Psoas muscle (tissue), 8 donors: Measurements from ENCODE around the gene TBC1D9B. TPM values are rescaled to one million over a fixed set of nuclear protein-coding genes. Genes with fewer than 3 reads are reported as not detected.

Source experiments
- ATAC-seq, 4 donors: fragments of 200-7000 bp; cut with Tn5 transposase; one replicate each; pipeline ENCODE4 v1.9.1; 2020; ENCODE audit warnings: moderate library complexity in 3 of 4, mild to moderate bottlenecking in 2 of 4
- DNase-seq, 2 donors: peaks; one replicate each; pipeline ENCODE4 v3.0.0-alpha.2; 2020
- H3K27ac ChIP-seq: fragments of 200-600 bp; one replicate; pipeline ENCODE4 v1.8.0; 2022
- H3K27me3 ChIP-seq, 3 donors: fragments of 200-600 bp in 1 of 3; one replicate each; pipeline versions ENCODE4 v1.6.1 to v1.8.0; 2013 to 2022; ENCODE audit warnings: low read length in 2 of 3, mild to moderate bottlenecking in 2 of 3, moderate library complexity in 1 of 3; ENCODE audit not compliant: insufficient read depth in 3 of 3
- H3K36me3 ChIP-seq, 2 donors: fragments of 200-600 bp in 1 of 2; one replicate each; pipeline versions ENCODE4 v1.6.1 to v1.8.0; 2013 to 2022; ENCODE audit warnings: low read depth in 1 of 2, mild to moderate bottlenecking in 1 of 2, moderate library complexity in 1 of 2; ENCODE audit not compliant: insufficient read depth in 1 of 2
- H3K4me1 ChIP-seq: fragments of 200-600 bp; one replicate; pipeline ENCODE4 v1.8.0; 2022
- H3K4me3 ChIP-seq: fragments of 200-600 bp; one replicate; pipeline ENCODE4 v1.8.0; 2022; ENCODE audit warnings: mild to moderate bottlenecking
- H3K9me3 ChIP-seq: fragments of 200-600 bp; one replicate; pipeline ENCODE4 v1.8.0; 2022
- WGBS, 3 donors: extraction: QIAGEN DNeasy Blood & Tissue Kit; methylation state at CpG; one replicate each; pipeline versions ENCODE4 v1.1.6 to v1.1.7; 2013; 5-methylcytosine and 5-hydroxymethylcytosine counted together
- intact Hi-C, 2 donors: fragments of 100-400 bp; cut with DNase I; formaldehyde crosslinking; loops; one replicate each; pipeline versions ENCODE4 v1.11.0 to v1.14.2; 2022
- polyA plus RNA-seq, 3 donors: library from polyadenylated mRNA; stranded (reverse); fragments of 200-250 nt; gene quantifications; one replicate each; pipeline ENCODE4 v1.2.3, GENCODE V29; 2013
- total RNA-seq, 4 donors: library from RNA; stranded (reverse); fragmentation: NEBNext Ultra II Directional in 2 of 4; extraction: Animal tissue kit (Norgen Biotek cat#: 25700) in 2 of 4; gene quantifications; one replicate each; pipeline versions ENCODE4 v1.2.1 to v1.2.4, GENCODE V29; 2021 to 2023
- TF ChIP-seq, protein P1 (sequence below): fragments of 200-600 bp; IDR thresholded peaks from one replicate; pipeline ENCODE4 v1.8.0; 2022; ENCODE audit warnings: antibody characterized with exemption
- donor health status: healthy with polysubstance abuse.
- donor health status: DM: no; HTN: no; CAD: no; lungs with moderate emphysema.
- donor health status: Bipolar disorder and iron deficiency.
- donor health status: healthy.
- donor health status: DM: yes; HTN: yes; CAD: no.
- donor health status: DM: no; HTN: no; CAD: no.
- donor health status: DM: no; HTN: no; CAD: no.
- donor health status: DM: yes; HTN: yes; CAD: no.

The TBC1D9B gene
- total and polyA plus RNA-seq, 7 donors: 30.1 to 50.2 (median 40.2) TPM

DNA sequence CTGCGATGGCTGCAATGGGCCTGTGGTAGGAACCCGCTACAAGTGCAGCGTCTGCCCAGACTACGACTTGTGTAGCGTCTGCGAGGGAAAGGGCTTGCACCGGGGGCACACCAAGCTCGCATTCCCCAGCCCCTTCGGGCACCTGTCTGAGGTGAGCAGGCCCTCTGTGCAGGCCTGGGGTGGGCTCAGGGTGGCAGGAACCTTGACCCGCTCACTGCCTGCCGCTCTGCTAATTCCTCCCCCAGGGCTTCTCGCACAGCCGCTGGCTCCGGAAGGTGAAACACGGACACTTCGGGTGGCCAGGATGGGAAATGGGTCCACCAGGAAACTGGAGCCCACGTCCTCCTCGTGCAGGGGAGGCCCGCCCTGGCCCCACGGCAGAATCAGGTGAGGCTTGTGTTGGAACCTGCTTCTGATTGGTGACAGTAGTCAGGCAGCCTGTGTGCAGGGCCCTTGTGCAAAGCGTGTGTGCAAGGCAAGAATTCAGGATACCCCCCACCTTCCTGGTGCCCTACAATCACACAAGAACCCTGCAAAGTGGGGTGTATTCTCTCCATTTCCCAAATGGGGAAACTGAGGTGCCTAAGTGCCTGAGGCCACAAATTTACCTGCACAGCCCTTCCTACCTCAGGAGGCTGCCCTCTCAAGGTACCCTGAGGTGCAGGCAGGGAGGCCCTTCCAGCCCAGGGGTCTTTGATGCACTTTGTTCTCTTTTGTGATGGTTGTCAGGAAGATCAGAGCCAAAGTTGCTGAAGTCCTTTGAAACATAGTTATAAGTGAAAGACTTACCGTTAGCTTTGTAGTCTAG, 83.6 kb downstream of the TBC1D9B start:
- TF ChIP-seq, protein P1, sequence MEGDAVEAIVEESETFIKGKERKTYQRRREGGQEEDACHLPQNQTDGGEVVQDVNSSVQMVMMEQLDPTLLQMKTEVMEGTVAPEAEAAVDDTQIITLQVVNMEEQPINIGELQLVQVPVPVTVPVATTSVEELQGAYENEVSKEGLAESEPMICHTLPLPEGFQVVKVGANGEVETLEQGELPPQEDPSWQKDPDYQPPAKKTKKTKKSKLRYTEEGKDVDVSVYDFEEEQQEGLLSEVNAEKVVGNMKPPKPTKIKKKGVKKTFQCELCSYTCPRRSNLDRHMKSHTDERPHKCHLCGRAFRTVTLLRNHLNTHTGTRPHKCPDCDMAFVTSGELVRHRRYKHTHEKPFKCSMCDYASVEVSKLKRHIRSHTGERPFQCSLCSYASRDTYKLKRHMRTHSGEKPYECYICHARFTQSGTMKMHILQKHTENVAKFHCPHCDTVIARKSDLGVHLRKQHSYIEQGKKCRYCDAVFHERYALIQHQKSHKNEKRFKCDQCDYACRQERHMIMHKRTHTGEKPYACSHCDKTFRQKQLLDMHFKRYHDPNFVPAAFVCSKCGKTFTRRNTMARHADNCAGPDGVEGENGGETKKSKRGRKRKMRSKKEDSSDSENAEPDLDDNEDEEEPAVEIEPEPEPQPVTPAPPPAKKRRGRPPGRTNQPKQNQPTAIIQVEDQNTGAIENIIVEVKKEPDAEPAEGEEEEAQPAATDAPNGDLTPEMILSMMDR: no peak
- no peaks in the 10 kb centered on the region for H3K27me3 ChIP-seq
- peak overlapping the region; percentile 100 for H3K27ac ChIP-seq
- intact Hi-C loops: no loop called here
- peaks cover 10 to 75% of the 10 kb centered on the region in 2 donors for H3K36me3 ChIP-seq
- DNase-seq: peak in 1 of 2 donors; percentile 45
- ATAC-seq: no peak
- H3K4me3 ChIP-seq: peak overlapping the region; percentile 99
- H3K4me1 ChIP-seq: peaks cover 74% of the 10 kb centered on the region
- WGBS, 3 donors: 78 to 90% (median 81%) methylated on average over 22 of the region's 22 CpGs
- H3K9me3 ChIP-seq: no peaks in the 10 kb centered on the region

DNA sequence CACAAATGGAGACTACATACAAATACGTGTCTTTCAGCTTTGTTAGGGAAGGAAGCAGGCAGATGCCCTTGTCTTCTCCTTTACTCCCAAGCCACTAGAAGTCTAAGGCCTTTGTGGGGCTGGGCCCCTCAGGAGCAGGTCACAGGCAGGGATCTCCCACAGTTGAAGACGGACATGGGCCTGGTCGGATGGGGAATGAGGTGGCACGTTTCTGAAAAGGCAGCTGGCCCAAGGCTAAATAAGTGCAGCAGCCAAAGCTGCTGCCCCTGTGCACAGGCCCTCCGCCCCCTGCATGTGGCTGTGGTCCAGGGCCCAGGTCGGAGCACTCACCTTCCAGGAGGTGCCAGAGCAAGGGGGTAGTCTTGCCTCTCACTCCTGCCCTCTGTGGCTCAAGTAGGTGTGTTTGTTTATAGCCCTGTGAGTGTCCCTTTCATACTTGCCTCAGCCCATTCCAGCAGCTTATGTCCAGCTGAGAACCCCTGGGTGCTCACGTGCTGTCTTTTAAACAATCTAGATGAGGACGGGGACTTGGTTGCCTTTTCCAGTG, 85.2 kb downstream of the TBC1D9B start:
- Histone ChIP-seq H3K36me3 (peaks cover 10 to 59% of the 10 kb centered on the region in 2 donors), H3K4me1 (peaks cover 73% of the 10 kb centered on the region), H3K9me3 (no peaks in the 10 kb centered on the region), H3K27me3 (no peaks in the 10 kb centered on the region), H3K27ac (peak overlapping the region; percentile 100), H3K4me3 (peak overlapping the region; percentile 99)
- TF ChIP-seq, protein P1: no peak
- WGBS, 3 donors: 26 to 51% (median 29%) methylated on average over 8 of the region's 8 CpGs
- DNase-seq: no peak
- no peak for ATAC-seq
- intact Hi-C loops: no loop called here

DNA sequence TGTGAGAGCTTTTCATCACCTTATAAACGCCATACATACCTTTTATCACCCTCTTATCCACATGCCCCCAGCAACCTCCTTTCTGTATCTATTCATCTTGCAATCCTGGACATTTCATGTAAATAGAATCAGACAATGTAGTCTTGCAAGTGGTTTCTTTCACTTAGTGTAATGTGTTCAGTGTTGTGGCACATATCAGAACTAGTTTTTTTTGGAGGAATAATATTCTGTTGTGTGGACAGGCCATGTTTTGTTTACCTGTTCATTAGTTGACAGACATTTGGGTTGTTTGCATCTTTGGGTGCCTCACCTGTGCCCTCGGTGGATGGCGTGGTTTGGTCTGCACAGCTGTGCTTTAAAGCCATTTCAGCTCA, 85.7 kb downstream of the TBC1D9B start:
- WGBS, 3 donors: 45 to 63% (median 52%) methylated on average over 3 of the region's 3 CpGs
- Histone ChIP-seq H3K4me1 (peaks cover 73% of the 10 kb centered on the region), H3K27ac (peak overlapping the region; percentile 100), H3K9me3 (no peaks in the 10 kb centered on the region), H3K36me3 (peaks cover 9 to 54% of the 10 kb centered on the region in 2 donors), H3K27me3 (no peaks in the 10 kb centered on the region), H3K4me3 (peak overlapping the region; percentile 99)
- intact Hi-C loops: no loop called here
- TF ChIP-seq, protein P1: no peak
- no peak for DNase-seq
- no peak for ATAC-seq

DNA sequence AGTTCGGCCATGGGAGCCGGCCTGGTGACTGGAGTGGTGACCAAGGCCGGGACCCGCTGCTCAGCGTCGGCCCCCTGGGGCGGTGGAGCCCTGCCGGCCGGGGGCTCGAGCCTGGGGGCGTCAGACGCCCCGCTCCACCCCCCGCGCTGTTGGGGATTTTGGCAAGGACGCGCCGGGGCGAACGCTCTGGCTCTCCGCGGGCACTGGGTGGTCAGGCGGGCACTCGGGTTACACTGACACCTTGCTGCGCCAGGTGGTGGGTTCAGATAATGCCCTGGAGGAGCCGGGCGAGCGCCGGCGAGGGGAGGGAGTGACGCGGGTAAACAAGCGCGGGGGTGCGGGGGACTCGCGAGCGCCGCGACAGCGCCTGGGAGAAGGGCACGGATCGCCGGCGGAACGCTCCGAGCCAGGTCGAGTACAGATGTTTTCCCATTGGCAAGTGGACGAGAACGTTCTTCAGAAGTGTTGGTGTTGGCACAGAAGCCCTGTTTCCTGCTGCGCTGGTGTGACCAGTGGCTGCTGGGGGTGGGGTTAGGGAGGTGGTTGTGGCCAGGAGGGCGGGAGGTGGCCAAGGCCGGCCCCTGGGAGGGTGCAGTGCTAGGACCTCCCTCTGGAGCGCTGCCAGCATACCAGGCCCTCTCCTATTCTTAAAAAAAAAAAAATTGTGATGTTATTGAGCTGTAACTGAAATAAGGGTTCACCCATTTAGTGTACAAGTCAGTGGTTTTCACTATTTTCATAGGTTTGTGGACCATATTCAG, 86.2 kb downstream of the TBC1D9B start:
- Histone ChIP-seq H3K36me3 (peaks cover 7 to 48% of the 10 kb centered on the region in 2 donors), H3K27me3 (no peaks in the 10 kb centered on the region), H3K4me3 (peak overlapping the region; percentile 99), H3K27ac (peak overlapping the region; percentile 100), H3K4me1 (peaks cover 68% of the 10 kb centered on the region), H3K9me3 (no peaks in the 10 kb centered on the region)
- ATAC-seq: peak; percentile 63 to 70 (median 68)
- 0 to 1% (median 0%) methylated on average over 49 to 54 of the region's 54 CpGs for WGBS, 3 donors
- peak; percentile 94 to 98 for DNase-seq
- TF ChIP-seq, protein P1: no peak
- intact Hi-C loops: no loop called here
